Measurements from ENCODE around the gene BABAM1.

DNA sequence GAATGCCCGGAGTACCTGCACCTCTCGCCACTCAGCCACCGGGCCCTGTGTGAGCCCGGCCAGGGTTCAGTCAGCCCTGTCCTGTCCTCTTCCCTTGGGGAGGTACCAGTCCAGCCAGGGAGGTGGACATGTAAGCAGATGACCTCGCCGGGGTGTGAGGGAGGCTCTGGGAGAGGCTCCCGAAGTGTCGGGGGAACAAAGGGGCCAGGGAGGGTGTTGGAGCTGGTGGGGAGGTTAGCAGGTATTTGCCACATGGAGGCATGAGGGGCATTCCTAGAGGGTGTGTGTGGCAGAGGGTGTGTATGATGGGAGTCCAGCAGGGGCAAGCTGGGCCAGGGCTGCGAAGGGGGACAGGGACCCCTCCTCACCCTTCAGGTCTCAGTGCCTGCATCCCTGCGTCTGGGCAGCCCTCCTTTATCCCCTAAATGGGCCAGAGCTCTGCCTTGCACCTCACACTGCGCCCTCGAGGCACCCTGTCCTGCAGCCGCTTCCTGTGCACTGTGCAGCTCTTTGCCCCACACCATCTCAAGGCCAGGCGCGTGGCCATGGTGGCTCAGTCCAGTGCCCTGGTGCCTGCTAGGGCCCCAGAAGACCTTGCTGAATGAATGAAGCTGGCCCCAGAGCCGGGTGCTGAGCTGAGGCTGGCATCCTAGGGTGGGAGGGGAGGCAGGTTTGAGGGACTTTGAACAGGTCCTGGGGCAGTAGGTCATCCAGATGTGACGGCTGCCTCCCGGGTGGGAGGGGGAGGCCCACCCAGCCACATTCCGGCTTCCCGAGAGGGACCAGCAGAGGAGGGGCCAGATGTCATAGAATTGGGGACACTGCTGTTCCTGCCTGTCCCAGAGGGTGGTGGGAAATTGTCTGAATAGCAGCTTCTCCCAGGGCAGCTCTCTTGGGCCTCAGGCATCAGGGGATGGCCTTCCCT lies 45.2 kb downstream of the BABAM1 start:
- no peak for TF ChIP-seq POLR2A (IDR thresholded peaks at IDR 0.05; ENCODE audit: low read depth, low read length)
- no peak for TF ChIP-seq HDAC6 (IDR thresholded peaks at IDR 0.05; ENCODE audit: unreplicated experiment)
- TF ChIP-seq, protein P1, sequence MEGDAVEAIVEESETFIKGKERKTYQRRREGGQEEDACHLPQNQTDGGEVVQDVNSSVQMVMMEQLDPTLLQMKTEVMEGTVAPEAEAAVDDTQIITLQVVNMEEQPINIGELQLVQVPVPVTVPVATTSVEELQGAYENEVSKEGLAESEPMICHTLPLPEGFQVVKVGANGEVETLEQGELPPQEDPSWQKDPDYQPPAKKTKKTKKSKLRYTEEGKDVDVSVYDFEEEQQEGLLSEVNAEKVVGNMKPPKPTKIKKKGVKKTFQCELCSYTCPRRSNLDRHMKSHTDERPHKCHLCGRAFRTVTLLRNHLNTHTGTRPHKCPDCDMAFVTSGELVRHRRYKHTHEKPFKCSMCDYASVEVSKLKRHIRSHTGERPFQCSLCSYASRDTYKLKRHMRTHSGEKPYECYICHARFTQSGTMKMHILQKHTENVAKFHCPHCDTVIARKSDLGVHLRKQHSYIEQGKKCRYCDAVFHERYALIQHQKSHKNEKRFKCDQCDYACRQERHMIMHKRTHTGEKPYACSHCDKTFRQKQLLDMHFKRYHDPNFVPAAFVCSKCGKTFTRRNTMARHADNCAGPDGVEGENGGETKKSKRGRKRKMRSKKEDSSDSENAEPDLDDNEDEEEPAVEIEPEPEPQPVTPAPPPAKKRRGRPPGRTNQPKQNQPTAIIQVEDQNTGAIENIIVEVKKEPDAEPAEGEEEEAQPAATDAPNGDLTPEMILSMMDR (IDR thresholded peaks at IDR 0.05 in 2 of 3, conservative IDR thresholded peaks at IDR 0.05 in 1 of 3; ENCODE audit: control insufficient read depth in 2 of 3, extremely low read depth in 1 of 3, insufficient read depth in 1 of 3, low read depth in 3 of 3, low read length in 3 of 3), result no peak
- TF ChIP-seq NFIC (IDR thresholded peaks at IDR 0.05; ENCODE audit: low read depth, low read length), result no peak
- no peak for TF ChIP-seq BHLHE40 (IDR thresholded peaks at IDR 0.05; ENCODE audit: borderline replicate concordance in 1 of 2, low read depth in 2 of 2, low read length in 1 of 2)
- no peak for TF ChIP-seq NFYB (IDR thresholded peaks at IDR 0.05; ENCODE audit: insufficient read depth, low read depth, low read length)
- no peak for TF ChIP-seq ZNF274 (IDR thresholded peaks at IDR 0.05; ENCODE audit: insufficient read depth, insufficient read length)
- TF ChIP-seq CREB1 (IDR thresholded peaks at IDR 0.05; ENCODE audit: low read depth), result no peak
- TF ChIP-seq, protein P2, sequence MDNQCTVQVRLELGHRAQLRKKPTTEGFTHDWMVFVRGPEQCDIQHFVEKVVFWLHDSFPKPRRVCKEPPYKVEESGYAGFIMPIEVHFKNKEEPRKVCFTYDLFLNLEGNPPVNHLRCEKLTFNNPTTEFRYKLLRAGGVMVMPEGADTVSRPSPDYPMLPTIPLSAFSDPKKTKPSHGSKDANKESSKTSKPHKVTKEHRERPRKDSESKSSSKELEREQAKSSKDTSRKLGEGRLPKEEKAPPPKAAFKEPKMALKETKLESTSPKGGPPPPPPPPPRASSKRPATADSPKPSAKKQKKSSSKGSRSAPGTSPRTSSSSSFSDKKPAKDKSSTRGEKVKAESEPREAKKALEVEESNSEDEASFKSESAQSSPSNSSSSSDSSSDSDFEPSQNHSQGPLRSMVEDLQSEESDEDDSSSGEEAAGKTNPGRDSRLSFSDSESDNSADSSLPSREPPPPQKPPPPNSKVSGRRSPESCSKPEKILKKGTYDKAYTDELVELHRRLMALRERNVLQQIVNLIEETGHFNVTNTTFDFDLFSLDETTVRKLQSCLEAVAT (IDR thresholded peaks at IDR 0.05), result no peak
- no peak for TF ChIP-seq SIN3A (IDR thresholded peaks at IDR 0.05; ENCODE audit: low read depth, low read length)
- TF ChIP-seq, protein P3, sequence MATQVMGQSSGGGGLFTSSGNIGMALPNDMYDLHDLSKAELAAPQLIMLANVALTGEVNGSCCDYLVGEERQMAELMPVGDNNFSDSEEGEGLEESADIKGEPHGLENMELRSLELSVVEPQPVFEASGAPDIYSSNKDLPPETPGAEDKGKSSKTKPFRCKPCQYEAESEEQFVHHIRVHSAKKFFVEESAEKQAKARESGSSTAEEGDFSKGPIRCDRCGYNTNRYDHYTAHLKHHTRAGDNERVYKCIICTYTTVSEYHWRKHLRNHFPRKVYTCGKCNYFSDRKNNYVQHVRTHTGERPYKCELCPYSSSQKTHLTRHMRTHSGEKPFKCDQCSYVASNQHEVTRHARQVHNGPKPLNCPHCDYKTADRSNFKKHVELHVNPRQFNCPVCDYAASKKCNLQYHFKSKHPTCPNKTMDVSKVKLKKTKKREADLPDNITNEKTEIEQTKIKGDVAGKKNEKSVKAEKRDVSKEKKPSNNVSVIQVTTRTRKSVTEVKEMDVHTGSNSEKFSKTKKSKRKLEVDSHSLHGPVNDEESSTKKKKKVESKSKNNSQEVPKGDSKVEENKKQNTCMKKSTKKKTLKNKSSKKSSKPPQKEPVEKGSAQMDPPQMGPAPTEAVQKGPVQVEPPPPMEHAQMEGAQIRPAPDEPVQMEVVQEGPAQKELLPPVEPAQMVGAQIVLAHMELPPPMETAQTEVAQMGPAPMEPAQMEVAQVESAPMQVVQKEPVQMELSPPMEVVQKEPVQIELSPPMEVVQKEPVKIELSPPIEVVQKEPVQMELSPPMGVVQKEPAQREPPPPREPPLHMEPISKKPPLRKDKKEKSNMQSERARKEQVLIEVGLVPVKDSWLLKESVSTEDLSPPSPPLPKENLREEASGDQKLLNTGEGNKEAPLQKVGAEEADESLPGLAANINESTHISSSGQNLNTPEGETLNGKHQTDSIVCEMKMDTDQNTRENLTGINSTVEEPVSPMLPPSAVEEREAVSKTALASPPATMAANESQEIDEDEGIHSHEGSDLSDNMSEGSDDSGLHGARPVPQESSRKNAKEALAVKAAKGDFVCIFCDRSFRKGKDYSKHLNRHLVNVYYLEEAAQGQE (IDR thresholded peaks at IDR 0.05; ENCODE audit: low read depth, low read length), result no peak
- TF ChIP-seq CHD4 (IDR thresholded peaks at IDR 0.05), result no peak
- no peak for TF ChIP-seq ZNF384 (IDR thresholded peaks at IDR 0.05; ENCODE audit: borderline replicate concordance, low read depth, low read length)
- no peak for TF ChIP-seq BRCA1 (IDR thresholded peaks at IDR 0.05; ENCODE audit: low read depth, low read length)

All from GM12878 (cell line).